ENCODE measurements around the gene NDEL1.

DNA sequence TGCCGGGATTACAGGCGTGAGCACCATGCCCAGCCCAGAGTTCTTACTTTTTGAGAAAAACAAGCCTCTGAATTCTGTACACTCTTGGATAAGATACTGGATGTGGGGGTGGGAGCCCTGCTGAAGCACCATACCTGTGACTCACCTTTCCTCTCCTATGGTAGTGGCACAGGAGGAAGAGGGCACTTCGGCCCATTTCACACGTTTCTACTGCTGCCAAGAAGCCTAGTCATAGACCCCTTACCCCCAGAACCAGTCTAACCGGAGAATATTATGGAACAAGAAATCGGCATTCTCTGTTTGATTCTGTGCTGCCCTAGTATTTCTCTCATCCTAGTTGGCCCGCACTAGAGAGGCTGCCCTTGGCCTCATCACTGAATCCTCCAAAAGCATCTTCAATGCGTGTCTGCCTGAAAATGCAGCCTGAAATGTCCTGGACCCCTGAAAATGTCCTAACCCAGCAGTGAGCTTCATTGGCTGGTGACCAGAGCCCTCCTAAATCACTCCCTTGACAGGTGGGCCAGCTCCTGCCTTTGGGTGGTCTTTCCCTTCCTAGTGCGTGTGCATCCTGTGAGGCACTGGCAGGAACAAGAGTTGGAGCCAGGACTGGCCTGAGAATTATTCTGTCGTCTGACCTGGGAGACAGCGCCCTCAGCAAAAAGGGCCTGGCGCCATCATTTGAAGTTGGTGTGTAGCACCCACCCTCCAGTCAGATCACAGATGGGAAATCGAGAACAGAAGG is 37.9 kb downstream of the NDEL1 start:
- TF ChIP-seq, protein P1, sequence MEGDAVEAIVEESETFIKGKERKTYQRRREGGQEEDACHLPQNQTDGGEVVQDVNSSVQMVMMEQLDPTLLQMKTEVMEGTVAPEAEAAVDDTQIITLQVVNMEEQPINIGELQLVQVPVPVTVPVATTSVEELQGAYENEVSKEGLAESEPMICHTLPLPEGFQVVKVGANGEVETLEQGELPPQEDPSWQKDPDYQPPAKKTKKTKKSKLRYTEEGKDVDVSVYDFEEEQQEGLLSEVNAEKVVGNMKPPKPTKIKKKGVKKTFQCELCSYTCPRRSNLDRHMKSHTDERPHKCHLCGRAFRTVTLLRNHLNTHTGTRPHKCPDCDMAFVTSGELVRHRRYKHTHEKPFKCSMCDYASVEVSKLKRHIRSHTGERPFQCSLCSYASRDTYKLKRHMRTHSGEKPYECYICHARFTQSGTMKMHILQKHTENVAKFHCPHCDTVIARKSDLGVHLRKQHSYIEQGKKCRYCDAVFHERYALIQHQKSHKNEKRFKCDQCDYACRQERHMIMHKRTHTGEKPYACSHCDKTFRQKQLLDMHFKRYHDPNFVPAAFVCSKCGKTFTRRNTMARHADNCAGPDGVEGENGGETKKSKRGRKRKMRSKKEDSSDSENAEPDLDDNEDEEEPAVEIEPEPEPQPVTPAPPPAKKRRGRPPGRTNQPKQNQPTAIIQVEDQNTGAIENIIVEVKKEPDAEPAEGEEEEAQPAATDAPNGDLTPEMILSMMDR (IDR thresholded peaks at IDR 0.05): no peak
- TF ChIP-seq POLR2A (IDR thresholded peaks at IDR 0.05): no peak
